ENCODE data around the gene PROM1.

The PROM1 gene

GRCh38 chr4:16110199-16110598, 26.4 kb upstream of the PROM1 start:
- no peak for DNase-seq

DNA sequence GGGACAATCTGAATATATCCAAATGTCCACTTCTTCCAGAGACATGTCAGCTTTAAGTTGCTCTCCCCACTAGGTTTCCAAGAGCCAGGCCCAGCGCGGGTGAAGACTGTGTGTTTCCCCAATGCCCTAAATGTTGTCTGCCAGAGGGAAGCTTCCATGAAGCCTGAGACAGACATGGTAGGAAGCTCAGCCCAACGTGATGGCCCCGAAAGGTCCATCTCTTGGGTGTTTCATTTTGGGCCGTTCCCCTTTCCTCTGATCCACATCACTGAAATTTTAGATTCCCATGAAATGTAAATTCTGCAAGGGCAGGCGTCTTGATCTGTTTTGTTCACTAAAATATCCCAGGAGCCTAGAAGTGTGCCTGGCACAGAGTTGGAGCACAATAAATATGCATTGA, 25.4 kb upstream of the PROM1 start:
- DNase-seq: no peak

GRCh38 chr4:16106956-16107355, 23.1 kb upstream of the PROM1 start:
- no peak for DNase-seq

- DNase-seq: no peak
Observed at GRCh38 chr4:16104520-16104919, 20.7 kb upstream of the PROM1 start.

DNA sequence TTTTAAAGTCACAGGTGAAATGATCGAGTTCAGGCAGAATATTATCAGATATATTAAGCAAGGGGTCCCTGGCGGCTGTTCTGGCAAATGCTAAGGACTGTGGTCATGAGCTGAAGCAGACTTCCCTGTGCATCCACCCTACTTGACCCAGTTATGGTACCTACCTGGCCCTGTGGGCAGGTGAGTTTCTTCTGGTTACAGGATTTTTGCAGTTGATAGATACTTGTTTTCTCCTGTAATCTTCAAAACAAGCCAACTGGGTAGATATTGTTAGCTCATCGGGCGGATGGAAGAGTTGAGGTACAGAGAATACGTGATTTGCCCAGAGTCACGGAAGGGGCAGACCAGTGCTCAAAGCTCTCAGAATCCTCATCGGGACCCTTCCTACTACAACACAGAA, 18.5 kb upstream of the PROM1 start:
- no peak for DNase-seq

GRCh38 chr4:16100833-16101232, 17.0 kb upstream of the PROM1 start:
- no peak for DNase-seq

DNA sequence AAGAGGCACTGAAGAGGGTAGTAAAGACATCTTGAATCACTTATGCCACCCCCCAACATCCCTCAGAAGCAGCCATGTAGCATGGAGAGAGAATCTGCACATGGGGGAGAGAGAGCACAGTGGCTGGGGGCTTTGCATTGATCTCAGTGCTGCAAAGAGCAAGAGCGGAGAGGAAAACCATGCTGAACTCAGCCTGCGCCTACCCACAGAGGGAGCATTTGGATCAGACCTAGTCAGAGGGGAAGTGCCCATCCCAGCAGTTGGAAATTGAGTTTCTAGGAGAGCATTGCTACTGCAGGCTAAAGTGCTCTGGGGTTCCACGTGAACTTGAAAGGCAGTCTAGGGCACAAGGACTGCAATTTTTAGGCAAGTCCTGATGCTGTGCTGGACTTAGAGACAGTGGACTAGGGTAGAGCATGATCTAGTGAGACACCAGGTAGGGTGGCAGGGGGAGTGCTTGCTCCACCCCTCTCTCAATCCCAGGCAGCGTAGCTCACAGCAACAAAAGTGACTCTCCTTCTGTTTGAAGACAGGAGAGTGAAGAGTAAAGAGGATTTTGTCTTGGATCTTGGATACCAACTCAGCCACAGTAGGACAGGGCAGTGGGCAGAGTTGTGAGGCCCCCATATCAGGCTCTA, 9.0 kb upstream of the PROM1 start:
- DNase-seq: no peak

GRCh38 chr4:16090096-16090705, 6.4 kb upstream of the PROM1 start:
- DNase-seq: no peak

GRCh38 chr4:16089156-16089555, 5.3 kb upstream of the PROM1 start:
- DNase-seq: no peak

GRCh38 chr4:16088601-16089000, 4.8 kb upstream of the PROM1 start:
- no peak for DNase-seq

- no peak for DNase-seq
Observed at GRCh38 chr4:16085822-16086221, 2.0 kb upstream of the PROM1 start.

DNA sequence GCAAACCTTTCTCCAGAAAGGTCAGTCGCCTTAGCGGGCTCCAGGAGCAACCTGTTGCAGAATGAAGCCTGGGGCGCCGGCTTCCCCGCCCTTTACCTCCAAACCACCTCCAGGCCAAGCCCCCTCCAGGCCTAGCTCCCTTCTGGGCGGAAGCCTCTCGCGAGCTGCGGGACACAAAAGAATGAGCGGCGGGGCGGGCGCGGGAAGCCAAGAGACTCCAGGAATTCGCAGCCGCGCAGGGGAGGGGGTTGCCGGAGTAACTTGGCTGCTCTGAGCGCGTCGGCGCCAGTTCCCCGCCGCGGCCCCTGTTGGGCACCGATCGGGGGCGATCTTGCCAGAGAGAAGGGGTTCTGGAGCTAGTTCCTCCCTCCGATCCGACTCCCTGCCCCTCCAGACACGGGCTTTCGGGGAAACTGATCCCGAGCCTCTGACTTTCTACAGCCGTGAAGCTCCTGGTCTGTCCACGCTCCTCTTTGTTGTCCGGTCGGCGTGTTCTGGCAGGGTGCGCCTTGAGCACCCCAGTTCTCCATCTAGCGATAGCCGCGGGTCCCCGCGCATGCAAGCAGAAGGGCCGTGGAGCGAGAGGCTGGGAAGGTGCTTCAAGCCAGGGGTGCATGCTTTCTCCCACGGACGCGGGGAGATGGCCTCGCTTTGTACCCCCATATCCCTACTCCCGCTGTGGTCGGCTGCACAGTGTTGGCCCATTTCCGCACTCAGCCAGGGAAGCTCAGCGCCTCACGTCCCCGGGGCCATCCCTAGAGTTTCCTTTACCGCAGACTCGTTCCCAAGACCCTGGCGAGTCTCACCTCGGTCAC, 1.2 kb downstream of the PROM1 start:
- peak; percentile 31 for DNase-seq

GRCh38 chr4:16082041-16082425, 1.8 kb downstream of the PROM1 start:
- DNase-seq: no peak

GRCh38 chr4:16079046-16079445, 4.8 kb downstream of the PROM1 start:
- DNase-seq: no peak

DNA sequence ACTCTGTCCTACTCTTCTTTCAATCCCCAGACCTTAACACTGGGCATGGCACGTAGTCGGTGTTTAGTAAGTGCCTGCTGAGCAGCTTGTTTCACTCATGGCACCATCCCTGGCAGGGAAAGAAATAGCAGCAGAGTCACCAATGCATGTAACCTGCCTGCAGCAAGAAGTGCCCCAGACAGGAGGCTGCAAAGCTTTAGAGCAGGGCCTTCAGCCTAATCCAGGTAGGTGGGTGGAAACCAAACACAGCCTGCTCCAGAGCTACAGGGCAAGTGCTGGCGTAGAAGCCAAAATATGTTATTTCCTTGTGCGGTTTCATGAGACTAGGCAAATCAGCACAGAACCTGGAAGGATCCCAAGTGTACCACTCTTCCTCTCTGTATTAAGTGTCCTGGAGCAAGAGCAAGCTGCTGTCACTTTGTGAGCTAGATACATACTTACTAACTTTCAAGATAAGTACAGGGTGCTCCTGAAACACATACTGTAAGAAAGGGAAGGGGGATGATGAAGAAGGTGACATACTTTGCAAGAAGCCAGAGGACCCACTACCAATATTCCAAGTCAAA, 5.5 kb downstream of the PROM1 start:
- no peak for DNase-seq

DNA sequence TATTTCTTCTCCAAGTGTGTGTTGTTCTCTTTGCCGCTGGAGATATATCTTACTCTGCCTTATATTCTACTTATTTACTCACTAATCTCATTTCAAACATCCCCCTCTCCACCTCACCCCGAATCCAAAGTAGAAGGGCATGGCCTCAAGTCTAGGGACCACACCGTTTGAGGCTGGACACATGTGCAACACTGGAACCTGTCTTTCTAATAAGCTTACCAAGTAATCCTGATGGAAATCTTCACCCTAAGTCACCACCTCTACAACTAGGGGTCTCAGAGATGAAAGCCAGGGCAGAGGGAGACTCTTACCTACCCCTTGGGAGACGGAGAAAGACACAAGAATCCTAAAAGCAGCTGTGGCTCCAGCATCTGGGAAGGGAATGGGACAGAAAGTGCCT, 6.0 kb downstream of the PROM1 start:
- no peak for DNase-seq

GRCh38 chr4:16075975-16076757, 7.7 kb downstream of the PROM1 start:
- no peak for DNase-seq

- no peak for DNase-seq
Observed at GRCh38 chr4:16075061-16075460, 8.8 kb downstream of the PROM1 start.

DNA sequence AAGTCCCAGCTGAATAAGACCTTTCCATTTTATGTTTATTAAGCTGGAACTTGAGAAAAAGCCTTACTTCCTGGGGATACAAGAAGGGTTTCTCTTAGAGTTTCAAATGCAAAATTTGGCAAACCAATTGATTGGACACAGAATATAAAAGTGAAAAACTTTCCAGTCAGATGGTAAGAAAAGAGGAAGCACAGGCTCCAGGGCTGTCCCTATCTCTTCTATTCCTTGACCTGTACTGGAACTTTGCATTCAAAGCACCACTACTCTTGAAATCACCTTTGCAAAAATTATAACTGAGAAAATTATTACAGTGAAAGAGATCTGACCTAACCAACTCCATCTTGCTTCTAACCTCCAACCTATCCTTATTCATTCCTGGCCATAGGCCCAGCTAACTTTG, 11.7 kb downstream of the PROM1 start:
- DNase-seq: no peak

DNA sequence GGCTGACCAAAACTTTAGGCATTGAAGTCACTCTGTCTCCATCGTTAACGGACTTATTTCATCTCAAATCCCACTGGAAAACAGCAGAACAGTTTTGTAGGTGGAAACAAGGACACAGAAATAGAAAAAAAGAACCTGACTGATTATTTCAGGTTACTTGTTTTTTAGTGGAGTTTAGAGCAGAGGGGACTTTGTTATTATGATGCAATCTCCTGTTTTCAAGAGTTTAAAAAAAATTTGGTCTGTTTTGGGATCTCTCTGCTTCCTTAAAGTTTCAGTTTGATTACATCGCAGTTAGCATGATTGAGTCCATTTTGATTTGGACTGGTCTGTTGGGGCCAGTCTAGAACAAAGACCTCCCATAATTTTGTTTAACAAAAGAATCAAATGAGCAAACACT, 13.6 kb downstream of the PROM1 start:
- DNase-seq: no peak

GRCh38 chr4:16067515-16067914, 16.3 kb downstream of the PROM1 start:
- no peak for DNase-seq

DNA sequence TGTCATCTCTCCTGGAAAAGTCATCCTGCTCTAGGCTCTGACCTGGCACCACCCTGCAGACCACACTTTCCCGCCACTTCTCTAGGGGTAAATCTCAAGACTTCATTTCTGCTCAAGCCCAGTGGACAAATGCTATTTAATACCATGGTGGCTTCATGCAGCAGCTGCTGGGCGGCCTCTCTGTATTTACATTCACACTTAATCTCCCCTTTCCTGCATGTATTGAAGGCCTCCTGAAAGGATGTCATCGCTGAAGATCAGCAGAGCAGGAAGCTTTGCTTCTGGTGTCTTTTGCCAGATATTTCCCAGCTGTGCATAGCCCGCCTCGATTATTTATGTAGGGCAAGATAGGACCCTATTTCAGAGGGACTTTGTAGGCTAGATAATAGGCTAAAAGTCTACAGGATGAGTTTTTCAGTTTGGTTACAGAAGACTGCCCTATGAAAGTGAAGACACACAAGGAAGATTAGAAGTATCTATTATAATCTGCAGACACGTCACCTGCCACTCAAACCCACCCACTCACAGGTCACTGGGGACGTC, 17.2 kb downstream of the PROM1 start:
- DNase-seq: no peak

GRCh38 chr4:16065066-16065465, 18.8 kb downstream of the PROM1 start:
- DNase-seq: no peak
